IMR-90 (cell line): ENCODE data around the gene BEGAIN.

Experiments used
- CTCF ChIP-seq: conservative IDR thresholded peaks from 2 replicates; pipeline ENCODE4 v1.5.1; 2012; ENCODE audit warnings: mild to moderate bottlenecking, low read depth, low read length, improper control_type of control experiment
- MXI1 ChIP-seq: IDR thresholded peaks from 2 replicates; pipeline ENCODE4 v1.6.1; 2012; ENCODE audit warnings: low read depth, mild to moderate bottlenecking, low read length, moderate library complexity, borderline replicate concordance
- POLR2A ChIP-seq: IDR thresholded peaks from 2 replicates; pipeline ENCODE4 v1.6.1; 2012; ENCODE audit warnings: mild to moderate bottlenecking, low read depth, low read length
- RAD21 ChIP-seq: IDR thresholded peaks from 2 replicates; pipeline ENCODE4 v1.6.1; 2012; ENCODE audit warnings: low read length, improper control_type of control experiment
- SMC3 ChIP-seq: fragments of 150-350 bp; IDR thresholded peaks from 2 replicates; pipeline ENCODE4 v1.6.1; 2016; ENCODE audit warnings: low read depth, mild to moderate bottlenecking, antibody characterized with exemption, low read length, moderate library complexity
- USF2 ChIP-seq: fragments of 150-350 bp; IDR thresholded peaks from 2 replicates; pipeline ENCODE4 v1.6.1; 2017; ENCODE audit warnings: mild to moderate bottlenecking, antibody characterized with exemption, low read length, low read depth
- TF ChIP-seq, protein P1 (sequence below): fragments of 150-350 bp; IDR thresholded peaks from 2 replicates; pipeline ENCODE4 v1.6.1; 2016; ENCODE audit warnings: low read depth, mild to moderate bottlenecking, low read length, moderate library complexity, borderline replicate concordance

DNA sequence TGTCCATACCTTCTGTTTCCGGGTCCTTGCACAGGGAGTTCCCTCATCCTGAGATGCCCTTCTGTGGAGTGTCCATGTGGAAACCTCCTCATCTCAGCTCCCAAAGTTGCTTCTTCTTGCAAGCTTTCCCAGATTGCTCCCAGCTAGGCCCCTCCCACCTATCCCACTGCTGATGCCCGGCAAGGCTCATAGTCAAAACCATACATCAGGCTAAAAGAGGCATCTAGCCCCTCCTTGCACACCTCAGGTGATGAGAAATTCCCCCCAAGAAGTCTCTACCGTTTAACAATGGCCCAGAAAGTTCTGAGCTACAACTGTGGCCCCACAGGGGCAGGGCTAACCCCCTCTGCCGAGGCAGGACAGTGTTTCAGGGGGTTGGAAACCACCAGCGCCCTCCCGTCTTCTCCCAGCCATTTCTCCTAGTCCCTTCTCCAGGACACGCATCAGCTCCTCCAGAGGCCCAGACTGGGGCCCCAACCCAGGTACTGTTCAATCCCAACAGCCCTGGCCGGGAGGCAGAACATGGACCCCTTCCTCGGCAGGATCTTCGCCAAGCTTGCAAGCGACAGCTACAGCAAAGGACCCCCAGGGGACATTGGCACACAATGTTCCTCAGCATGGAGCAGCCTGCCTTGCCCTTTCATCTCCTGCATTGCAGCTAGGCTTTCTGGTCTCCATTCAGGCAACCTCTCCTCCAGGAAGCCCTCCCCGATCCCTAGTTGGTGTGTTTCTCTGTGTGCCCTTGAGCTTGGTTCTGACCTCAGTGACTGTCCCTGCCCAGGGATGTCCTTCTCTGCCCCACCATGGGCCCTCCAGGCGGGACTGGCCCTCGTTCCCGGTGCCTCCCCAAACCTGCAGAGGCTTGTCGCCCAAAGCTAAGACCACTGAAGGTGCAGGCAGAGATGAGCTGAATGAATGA lies 4.5 kb upstream of the BEGAIN start:
- TF ChIP-seq RAD21 (no peak), POLR2A (no peak), CTCF (no peak), SMC3 (no peak), MXI1 (no peak), USF2 (no peak)
- TF ChIP-seq, protein P1, sequence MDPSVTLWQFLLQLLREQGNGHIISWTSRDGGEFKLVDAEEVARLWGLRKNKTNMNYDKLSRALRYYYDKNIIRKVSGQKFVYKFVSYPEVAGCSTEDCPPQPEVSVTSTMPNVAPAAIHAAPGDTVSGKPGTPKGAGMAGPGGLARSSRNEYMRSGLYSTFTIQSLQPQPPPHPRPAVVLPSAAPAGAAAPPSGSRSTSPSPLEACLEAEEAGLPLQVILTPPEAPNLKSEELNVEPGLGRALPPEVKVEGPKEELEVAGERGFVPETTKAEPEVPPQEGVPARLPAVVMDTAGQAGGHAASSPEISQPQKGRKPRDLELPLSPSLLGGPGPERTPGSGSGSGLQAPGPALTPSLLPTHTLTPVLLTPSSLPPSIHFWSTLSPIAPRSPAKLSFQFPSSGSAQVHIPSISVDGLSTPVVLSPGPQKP = no peak
